D721Med (cell line): ENCODE results near the gene NOL4L.

ENCODE experiments used
- DNase-seq: peaks from one replicate; pipeline ENCODE4 v3.0.0; 2011; ENCODE audit warnings: low spot score; ENCODE audit not compliant: insufficient read length
- FAIRE-seq: peaks from 2 replicates; lab custom pipeline; 2011; peaks lifted over from hg19 to GRCh38; lab: Jason Lieb, UNC
- CTCF ChIP-seq: IDR thresholded peaks from 2 replicates; pipeline ENCODE4 v1.5.1; 2012; ENCODE audit warnings: mild to moderate bottlenecking, control low read depth; ENCODE audit not compliant: insufficient read depth; ENCODE audit errors: missing control alignments

NOL4L gene

GRCh38 chr20:32474967-32475811 lies 109.9 kb downstream of the NOL4L start:
- TF ChIP-seq CTCF = no peak
- no peak for FAIRE-seq

DNA sequence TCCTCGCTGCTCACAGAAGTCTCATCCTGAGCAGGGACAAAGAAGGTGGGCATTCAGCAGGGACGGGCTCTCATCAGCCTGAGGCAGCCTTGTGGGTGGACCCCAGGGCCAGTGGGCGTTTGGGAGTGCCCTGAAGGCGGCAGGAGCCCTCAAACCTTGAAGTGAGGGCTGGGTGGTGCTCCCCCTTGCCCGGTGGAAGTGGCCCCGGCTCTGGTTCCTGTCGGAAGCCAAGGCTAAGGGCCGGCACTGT lies 110.5 kb downstream of the NOL4L start:
- FAIRE-seq (no peak), DNase-seq (no peak)
- TF ChIP-seq CTCF = no peak

More at GRCh38 chr20:32474967-32475811, 109.9 kb downstream of the NOL4L start:
- peak; percentile 17 for DNase-seq

GRCh38 chr20:32474009-32474716 lies 111.0 kb downstream of the NOL4L start:
- peak; percentile 18 for DNase-seq
- FAIRE-seq = no peak
- no peak for TF ChIP-seq CTCF

GRCh38 chr20:32473231-32474008 lies 111.7 kb downstream of the NOL4L start:
- no peak for DNase-seq
- TF ChIP-seq CTCF = no peak
- no peak for FAIRE-seq

- TF ChIP-seq CTCF = no peak
- FAIRE-seq = no peak
- DNase-seq = peak; percentile 13
Measured at GRCh38 chr20:32472581-32473207, 112.4 kb downstream of the NOL4L start.

DNA sequence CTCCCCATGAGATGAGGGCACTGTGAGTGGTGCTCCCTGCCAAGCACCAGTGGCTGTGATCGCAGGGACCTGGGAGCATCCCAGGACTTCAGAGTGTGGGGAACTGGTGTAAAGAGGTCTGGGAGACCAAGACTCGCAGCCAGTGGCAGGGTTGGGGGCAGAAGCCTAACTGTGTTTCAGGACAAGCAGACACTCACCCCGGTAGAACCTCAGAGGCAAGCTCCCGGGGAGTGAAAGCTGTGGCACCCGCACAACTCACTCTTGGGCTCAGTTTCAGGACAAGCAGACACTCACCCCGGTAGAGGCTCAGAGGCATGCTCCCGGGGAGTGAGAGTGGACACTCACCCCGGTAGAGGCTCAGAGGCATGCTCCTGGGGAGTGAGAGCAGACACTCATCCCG lies 114.2 kb downstream of the NOL4L start:
- FAIRE-seq (no peak), DNase-seq (no peak)
- TF ChIP-seq CTCF = no peak
